ENCODE measurements around the gene RIOK1.
A peak's percentile ranks its signal among the peaks of the same experiment; 100 is the strongest.

RIOK1 gene

GRCh38 chr6:7390226-7390878 is 744 bp downstream of the RIOK1 start:
- Mint-ChIP-seq H3K27ac (peak overlapping the region; percentile 97 to 98), H3K4me1 (peaks cover 36% of the 10 kb centered on the region), H3K27me3 (no peaks in the 10 kb centered on the region), H3K4me3 (peak overlapping the region; percentile 79 to 94), H3K9me3 (no peaks in the 10 kb centered on the region)
- no peak for ATAC-seq
- no peak for DNase-seq

GRCh38 chr6:7391151-7391550 is 1.5 kb downstream of the RIOK1 start:
- no peak overlapping the region for H3K27ac Mint-ChIP-seq
- no peak for ATAC-seq

GRCh38 chr6:7392402-7392801 is 2.8 kb downstream of the RIOK1 start:
- no peak for DNase-seq
- no peak for ATAC-seq
- H3K27me3 Mint-ChIP-seq, result no peaks in the 10 kb centered on the region
- H3K9me3 Mint-ChIP-seq, result no peaks in the 10 kb centered on the region
- H3K27ac Mint-ChIP-seq, result peak overlapping the region in 1 of 2 donors; percentile 55
- H3K4me1 Mint-ChIP-seq, result peaks cover 36% of the 10 kb centered on the region
- no peak overlapping the region for H3K4me3 Mint-ChIP-seq

More at GRCh38 chr6:7391151-7391550, 1.5 kb downstream of the RIOK1 start:
- Mint-ChIP-seq H3K4me3 (peak overlapping the region; percentile 79 to 94), H3K4me1 (peaks cover 36% of the 10 kb centered on the region), H3K27me3 (no peaks in the 10 kb centered on the region), H3K9me3 (no peaks in the 10 kb centered on the region)
- no peak for DNase-seq

DNA sequence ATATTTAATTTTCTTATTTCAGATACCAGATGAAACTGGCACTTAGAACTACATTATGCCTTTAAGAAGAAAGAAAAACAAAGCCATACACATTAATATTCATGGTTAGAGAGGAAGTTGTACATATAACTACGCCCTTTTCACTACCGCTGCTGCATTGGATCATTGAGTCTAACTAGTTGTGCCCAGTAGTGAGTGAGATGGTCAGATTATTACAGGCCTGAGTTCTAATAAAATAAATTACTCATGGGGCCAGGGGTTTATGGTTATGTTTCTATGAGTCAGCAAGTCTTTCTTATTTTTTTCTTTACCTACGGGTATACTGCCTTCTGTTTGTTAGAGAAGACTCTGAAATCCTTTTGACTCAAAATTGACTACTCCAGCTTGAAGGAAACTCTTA is 11.5 kb downstream of the RIOK1 start:
- H3K9me3 Mint-ChIP-seq, result no peaks in the 10 kb centered on the region
- H3K27me3 Mint-ChIP-seq, result no peaks in the 10 kb centered on the region
- H3K4me1 Mint-ChIP-seq, result no peaks in the 10 kb centered on the region
- H3K27ac Mint-ChIP-seq, result no peak overlapping the region
- DNase-seq (no peak), ATAC-seq (no peak)
- no peak overlapping the region for H3K4me3 Mint-ChIP-seq

DNA sequence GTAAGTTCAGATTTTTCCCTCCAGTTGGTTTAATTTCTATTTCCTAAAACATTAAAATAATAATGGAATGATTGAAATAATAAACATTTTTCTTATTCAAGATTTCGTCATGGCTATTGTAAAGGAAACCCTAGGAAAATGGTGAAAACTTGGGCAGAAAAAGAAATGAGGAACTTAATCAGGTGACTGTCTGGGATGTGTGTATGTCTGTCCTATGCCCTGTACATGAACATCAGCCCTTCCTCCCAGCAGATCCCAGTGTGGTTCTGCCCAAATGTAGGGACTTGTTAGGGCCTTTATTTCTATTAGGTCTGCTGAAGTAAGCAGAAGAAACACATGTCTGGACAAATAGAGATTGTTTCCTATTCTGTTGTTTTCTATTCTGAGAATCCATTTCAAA is 13.1 kb downstream of the RIOK1 start:
- no peaks in the 10 kb centered on the region for H3K27me3 Mint-ChIP-seq
- H3K9me3 Mint-ChIP-seq, result no peaks in the 10 kb centered on the region
- H3K27ac Mint-ChIP-seq, result peak overlapping the region in 1 of 2 donors; percentile 88
- no peaks in the 10 kb centered on the region for H3K4me1 Mint-ChIP-seq
- no peak overlapping the region for H3K4me3 Mint-ChIP-seq
- no peak for ATAC-seq
- DNase-seq, result no peak

DNA sequence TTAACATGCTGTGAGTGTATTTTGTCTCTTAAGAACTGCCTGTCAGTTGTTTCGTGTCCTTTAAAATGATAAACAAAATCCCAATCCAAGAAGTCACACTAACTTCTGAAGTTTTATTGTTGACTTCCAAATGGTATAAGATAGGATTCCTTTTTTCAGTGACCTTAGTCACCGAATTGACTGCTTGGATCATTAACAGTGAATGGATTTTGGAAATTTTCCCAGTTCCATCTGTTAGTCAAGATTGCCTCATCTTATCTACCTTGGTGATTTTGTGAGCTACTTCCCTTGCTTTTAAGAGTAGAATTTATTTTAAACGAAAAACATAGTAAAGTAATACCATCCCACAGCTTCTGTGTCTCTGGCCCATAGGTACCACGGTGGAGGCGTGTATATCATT is 14.9 kb downstream of the RIOK1 start:
- no peak for ATAC-seq
- no peak overlapping the region for H3K4me3 Mint-ChIP-seq
- H3K9me3 Mint-ChIP-seq, result no peaks in the 10 kb centered on the region
- H3K4me1 Mint-ChIP-seq, result no peaks in the 10 kb centered on the region
- H3K27me3 Mint-ChIP-seq, result no peaks in the 10 kb centered on the region
- H3K27ac Mint-ChIP-seq, result no peak overlapping the region
- no peak for DNase-seq

DNA sequence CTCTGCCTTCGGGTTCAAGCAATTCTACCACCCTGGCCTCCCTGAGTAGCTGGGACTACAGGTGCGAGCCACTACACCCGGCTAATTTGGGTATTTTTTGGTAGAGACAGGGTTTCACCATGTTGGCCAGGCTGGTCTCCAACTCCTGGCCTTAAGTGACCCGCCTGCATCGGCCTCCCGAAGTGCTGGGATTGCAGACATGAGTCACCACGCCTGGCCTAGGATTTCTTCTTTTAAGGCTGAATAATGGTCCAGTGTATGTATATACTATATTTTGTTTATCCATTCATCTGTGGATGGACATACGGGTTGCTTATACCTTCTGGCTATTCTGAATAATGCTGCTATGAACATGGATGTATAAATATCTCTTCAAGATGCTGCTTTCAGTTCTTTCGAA is 17.1 kb downstream of the RIOK1 start:
- Mint-ChIP-seq H3K27me3 (no peaks in the 10 kb centered on the region), H3K9me3 (no peaks in the 10 kb centered on the region), H3K4me1 (no peaks in the 10 kb centered on the region), H3K27ac (no peak overlapping the region), H3K4me3 (no peak overlapping the region)
- DNase-seq (no peak), ATAC-seq (no peak)

DNA sequence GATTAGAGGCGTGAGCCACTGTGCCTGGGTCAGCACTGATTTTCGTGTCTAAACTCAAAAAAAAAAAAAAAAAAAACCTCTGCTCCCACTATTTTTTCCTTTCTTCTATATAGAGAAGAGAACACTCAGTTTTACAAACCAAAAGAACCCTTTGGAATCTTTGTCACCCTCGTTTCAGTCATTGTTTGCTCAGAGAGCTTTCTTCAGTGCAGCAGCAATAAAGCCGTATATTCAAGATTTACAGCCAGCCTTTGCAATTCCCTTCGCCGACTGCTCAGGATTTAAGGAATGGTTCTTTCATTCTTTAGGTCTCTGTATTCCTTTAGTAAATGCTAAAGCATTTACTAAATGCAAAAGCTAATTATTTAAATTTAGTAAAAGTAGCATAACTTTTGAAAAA is 20.1 kb downstream of the RIOK1 start:
- DNase-seq, result no peak
- Mint-ChIP-seq H3K27me3 (no peaks in the 10 kb centered on the region), H3K27ac (peak overlapping the region in 1 of 2 donors; percentile 76), H3K4me3 (no peak overlapping the region), H3K9me3 (no peaks in the 10 kb centered on the region), H3K4me1 (no peaks in the 10 kb centered on the region)
- no peak for ATAC-seq

DNA sequence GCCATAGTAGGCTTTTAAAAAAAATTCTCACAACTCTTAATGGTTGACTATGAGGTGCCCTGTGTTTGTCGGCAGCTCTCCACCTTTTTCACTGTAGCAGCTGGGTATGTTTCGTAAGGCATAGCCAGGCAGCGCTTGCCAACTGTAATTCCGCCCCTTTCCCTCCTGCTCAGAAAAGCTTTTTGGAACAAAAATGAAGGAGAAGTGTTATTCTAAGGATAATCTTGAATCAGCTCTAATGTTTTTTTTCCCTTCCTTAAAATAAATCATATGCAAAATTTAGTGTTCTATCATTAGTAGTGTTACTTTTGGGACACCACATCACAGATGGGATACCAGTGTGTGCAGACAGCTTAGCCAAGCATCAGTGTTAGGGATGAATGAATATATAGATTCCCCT is 21.2 kb downstream of the RIOK1 start:
- no peaks in the 10 kb centered on the region for H3K27me3 Mint-ChIP-seq
- no peak for DNase-seq
- no peak for ATAC-seq
- H3K4me1 Mint-ChIP-seq, result no peaks in the 10 kb centered on the region
- no peaks in the 10 kb centered on the region for H3K9me3 Mint-ChIP-seq
- H3K27ac Mint-ChIP-seq, result no peak overlapping the region
- H3K4me3 Mint-ChIP-seq, result no peak overlapping the region

DNA sequence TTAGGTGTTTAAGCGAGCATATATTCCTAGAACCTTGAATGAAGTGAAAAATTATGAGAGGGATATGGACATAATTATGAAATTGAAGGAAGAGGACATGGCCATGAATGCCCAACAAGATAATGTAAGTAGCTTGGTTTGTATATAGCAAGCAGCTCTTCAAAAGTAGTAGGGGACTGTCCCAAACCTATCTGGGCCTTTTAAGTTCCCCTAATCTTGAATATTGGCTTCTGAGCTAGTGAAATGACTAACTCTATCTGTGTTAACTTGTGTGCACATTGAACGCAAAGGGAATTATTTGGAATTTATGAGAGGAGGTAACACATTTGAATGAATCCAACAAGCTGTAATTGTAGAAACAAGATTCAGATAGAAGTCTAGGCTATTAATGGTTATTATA is 21.7 kb downstream of the RIOK1 start:
- no peak overlapping the region for H3K4me3 Mint-ChIP-seq
- H3K4me1 Mint-ChIP-seq, result no peaks in the 10 kb centered on the region
- DNase-seq (no peak), ATAC-seq (no peak)
- H3K9me3 Mint-ChIP-seq, result no peaks in the 10 kb centered on the region
- H3K27ac Mint-ChIP-seq, result no peak overlapping the region
- H3K27me3 Mint-ChIP-seq, result no peaks in the 10 kb centered on the region

GRCh38 chr6:7413151-7413823 is 23.7 kb downstream of the RIOK1 start:
- Mint-ChIP-seq H3K27ac (no peak overlapping the region), H3K4me3 (no peak overlapping the region), H3K27me3 (no peaks in the 10 kb centered on the region), H3K9me3 (no peaks in the 10 kb centered on the region), H3K4me1 (no peaks in the 10 kb centered on the region)
- ATAC-seq (no peak), DNase-seq (no peak)

DNA sequence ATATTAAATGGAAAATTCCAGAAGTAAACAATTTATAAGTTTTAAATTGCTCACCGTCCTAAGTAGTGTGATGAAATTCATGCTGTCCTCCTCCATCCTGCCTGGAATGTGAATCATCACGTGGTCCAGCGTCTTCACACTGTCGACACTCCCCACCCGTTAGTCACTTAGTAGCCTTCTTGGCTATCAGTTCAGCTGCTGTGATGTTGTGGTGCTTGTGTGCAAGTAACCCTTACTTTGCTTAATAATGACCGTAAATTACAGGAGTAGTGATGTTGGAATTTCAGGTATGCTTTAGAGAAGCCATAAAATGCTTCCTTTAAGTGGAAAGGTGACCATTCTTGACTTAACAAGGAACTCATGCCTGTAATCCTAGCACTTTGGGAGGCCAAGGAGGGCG is 25.2 kb downstream of the RIOK1 start:
- no peaks in the 10 kb centered on the region for H3K27me3 Mint-ChIP-seq

DNA sequence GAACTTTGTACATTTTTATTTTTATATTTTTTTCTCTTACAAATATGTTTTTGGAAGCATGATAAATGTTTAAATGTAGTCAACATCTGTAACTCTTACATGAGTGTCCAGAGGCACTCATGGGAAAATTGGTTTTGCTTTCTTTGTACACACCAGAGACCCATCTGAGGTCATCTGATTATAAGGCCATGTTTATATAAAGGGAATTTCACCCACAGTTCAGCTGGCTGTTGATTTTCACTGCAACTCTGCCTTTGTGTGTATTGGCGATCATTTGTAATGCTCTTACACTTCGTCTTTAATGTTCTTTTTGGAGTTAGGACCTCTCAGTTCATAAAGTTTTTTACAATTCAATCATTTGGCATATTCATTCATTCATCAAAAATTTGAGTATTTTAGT is 28.1 kb downstream of the RIOK1 start:
- no peak for ATAC-seq
- Mint-ChIP-seq H3K27ac (no peak overlapping the region), H3K27me3 (no peaks in the 10 kb centered on the region), H3K9me3 (no peaks in the 10 kb centered on the region), H3K4me1 (no peaks in the 10 kb centered on the region), H3K4me3 (no peak overlapping the region)
- no peak for DNase-seq

More for the DNA sequence above, 25.2 kb downstream of the RIOK1 start:
- no peak overlapping the region for H3K27ac Mint-ChIP-seq
- ATAC-seq (no peak), DNase-seq (no peak)
- no peaks in the 10 kb centered on the region for H3K4me1 Mint-ChIP-seq
- no peak overlapping the region for H3K4me3 Mint-ChIP-seq
- no peaks in the 10 kb centered on the region for H3K9me3 Mint-ChIP-seq

DNA sequence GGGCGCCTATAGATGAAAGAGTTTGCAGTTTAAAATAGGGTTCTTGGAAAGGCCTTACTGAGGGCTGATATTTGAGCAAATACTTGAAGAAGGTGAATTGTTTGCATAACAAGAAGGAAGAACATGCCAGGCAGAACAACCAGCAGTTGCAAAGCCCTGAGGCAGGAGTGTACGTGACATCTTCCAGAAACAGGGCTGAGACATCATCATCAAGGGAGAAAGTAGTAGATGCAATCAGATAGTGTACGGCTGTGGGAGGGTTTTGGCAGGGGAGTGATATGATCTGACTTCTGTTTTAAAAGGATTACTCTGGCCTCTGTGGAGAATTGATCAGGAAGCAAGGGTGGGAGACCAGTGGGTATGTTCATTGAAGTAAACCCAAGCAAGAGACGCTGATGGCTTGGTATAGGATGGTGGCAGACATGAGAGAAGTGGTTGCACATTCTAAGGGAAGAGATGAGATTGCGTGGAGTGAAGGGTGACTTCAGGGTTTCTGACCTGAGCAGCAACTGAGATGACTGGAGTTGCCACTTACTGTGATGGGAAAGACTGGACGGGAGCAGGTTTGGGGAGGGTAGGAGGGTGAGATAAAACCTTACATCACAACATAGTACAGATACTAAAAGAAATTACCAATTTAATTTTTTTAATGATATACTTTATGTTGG is 28.8 kb downstream of the RIOK1 start:
- Mint-ChIP-seq H3K4me1 (no peaks in the 10 kb centered on the region), H3K9me3 (no peaks in the 10 kb centered on the region), H3K4me3 (no peak overlapping the region), H3K27ac (no peak overlapping the region), H3K27me3 (no peaks in the 10 kb centered on the region)
- ATAC-seq (no peak), DNase-seq (no peak)

DNA sequence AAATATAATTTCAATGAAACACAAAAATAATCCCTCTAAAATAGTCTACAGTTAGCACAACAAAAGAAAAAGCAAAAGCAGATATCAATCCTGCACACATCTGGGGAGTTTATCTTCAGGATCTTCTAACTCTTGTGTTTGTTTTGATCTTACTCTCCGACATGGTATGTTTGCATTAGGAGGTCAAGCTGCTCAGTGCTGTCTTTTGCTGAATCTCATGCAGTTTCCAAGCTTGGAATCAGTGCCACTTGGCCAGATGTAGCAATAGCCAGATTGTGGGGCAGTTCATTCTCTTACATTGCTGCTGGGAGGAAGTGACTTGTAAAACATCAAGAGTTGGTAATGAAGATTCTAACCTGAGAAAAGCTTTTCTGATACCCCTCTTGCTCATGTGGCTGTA is 29.5 kb downstream of the RIOK1 start:
- no peak for ATAC-seq
- no peaks in the 10 kb centered on the region for H3K27me3 Mint-ChIP-seq
- H3K27ac Mint-ChIP-seq, result no peak overlapping the region
- no peak overlapping the region for H3K4me3 Mint-ChIP-seq
- no peaks in the 10 kb centered on the region for H3K9me3 Mint-ChIP-seq
- H3K4me1 Mint-ChIP-seq, result no peaks in the 10 kb centered on the region
- DNase-seq, result no peak

GRCh38 chr6:7421066-7421465 is 31.5 kb downstream of the RIOK1 start:
- Mint-ChIP-seq H3K27me3 (no peaks in the 10 kb centered on the region), H3K9me3 (no peaks in the 10 kb centered on the region), H3K27ac (no peak overlapping the region)

More at GRCh38 chr6:7421066-7421465, 31.5 kb downstream of the RIOK1 start:
- no peak for ATAC-seq
- no peak for DNase-seq
- H3K4me1 Mint-ChIP-seq, result no peaks in the 10 kb centered on the region
- no peak overlapping the region for H3K4me3 Mint-ChIP-seq
